ENCODE data around the gene MAVS.

- TF ChIP-seq CTCF (IDR thresholded peaks at IDR 0.05): no peak
- TF ChIP-seq POLR2A (IDR thresholded peaks at IDR 0.05): no peak
- TF ChIP-seq EP300 (IDR thresholded peaks at IDR 0.05): no peak
- TF ChIP-seq POLR2AphosphoS5 (IDR thresholded peaks at IDR 0.05): no peak
Observed at GRCh38 chr20:3800878-3801260, 45.8 kb upstream of the MAVS start.
